Choroid plexus epithelial cell (primary cell): Measurements from ENCODE around the gene PLD1.
A peak's percentile ranks its signal among the peaks of the same experiment; 100 is the strongest.
"Not testable (repeated sequence)": the region's sequence is repeated elsewhere in the genome, so short reads cannot be mapped to it uniquely, and the experiment has no call there.

ENCODE experiments used
- DNase-seq: peaks from one replicate; pipeline ENCODE4 v3.0.0-alpha.2; 2010; ENCODE audit warnings: low read depth
- H3K4me3 ChIP-seq: 2 replicates; pipeline ENCODE4 v1.5.1; 2011; ENCODE audit warnings: low read depth, mild to moderate bottlenecking, control low read depth, low read length, moderate library complexity
- CTCF ChIP-seq: conservative IDR thresholded peaks from 2 replicates; pipeline ENCODE4 v1.5.1; 2011; ENCODE audit warnings: low read depth, mild to moderate bottlenecking, control low read depth, inconsistent platforms, low read length, moderate library complexity

Gene PLD1, protein sequence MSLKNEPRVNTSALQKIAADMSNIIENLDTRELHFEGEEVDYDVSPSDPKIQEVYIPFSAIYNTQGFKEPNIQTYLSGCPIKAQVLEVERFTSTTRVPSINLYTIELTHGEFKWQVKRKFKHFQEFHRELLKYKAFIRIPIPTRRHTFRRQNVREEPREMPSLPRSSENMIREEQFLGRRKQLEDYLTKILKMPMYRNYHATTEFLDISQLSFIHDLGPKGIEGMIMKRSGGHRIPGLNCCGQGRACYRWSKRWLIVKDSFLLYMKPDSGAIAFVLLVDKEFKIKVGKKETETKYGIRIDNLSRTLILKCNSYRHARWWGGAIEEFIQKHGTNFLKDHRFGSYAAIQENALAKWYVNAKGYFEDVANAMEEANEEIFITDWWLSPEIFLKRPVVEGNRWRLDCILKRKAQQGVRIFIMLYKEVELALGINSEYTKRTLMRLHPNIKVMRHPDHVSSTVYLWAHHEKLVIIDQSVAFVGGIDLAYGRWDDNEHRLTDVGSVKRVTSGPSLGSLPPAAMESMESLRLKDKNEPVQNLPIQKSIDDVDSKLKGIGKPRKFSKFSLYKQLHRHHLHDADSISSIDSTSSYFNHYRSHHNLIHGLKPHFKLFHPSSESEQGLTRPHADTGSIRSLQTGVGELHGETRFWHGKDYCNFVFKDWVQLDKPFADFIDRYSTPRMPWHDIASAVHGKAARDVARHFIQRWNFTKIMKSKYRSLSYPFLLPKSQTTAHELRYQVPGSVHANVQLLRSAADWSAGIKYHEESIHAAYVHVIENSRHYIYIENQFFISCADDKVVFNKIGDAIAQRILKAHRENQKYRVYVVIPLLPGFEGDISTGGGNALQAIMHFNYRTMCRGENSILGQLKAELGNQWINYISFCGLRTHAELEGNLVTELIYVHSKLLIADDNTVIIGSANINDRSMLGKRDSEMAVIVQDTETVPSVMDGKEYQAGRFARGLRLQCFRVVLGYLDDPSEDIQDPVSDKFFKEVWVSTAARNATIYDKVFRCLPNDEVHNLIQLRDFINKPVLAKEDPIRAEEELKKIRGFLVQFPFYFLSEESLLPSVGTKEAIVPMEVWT

DNA sequence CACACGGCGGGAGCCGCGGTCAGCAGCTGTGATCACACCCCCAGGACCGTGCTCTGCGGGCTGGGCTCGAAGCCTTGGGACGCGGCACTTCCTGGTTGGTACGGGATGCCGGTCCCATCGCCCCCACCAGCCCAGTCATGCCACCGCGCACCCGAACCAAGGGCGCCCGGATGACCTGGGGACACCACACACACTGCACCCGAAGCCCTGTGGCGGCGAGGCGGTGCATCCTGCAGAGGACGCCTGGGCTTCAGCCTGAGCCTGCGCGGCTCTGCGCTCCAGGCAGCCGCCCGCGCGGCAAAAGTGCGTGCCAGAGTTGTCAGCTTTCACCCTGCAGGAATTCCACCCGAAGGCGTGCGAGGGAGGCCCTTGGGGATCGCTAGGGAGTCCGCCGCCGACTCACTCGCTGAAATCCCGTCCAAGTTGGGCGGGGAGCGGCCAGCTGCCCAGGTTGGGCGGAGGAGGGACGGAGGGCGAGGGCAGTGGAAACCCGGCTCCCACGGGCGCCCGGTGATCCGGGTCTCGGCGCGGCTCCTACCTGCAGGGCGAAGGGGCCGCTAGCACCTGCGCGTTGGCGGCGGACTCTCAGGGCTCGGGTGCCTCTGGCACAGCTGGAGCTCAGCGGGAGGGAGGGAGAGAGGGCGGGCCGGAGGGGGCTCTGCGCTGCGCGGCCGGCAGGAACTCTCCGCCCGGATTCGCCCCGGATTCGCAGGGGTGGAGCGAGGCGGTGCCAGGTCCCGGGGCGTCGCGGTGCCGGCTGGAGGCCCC is at the start of gene PLD1:
Gene PLD1 (minus strand): TSS at position 623 of the 768 bp plus-strand sequence. CDS start 72,432 bp downstream, outside the sequence.
- peak; percentile 96 for DNase-seq
- TF ChIP-seq CTCF: peak; percentile 18
- H3K4me3 ChIP-seq: peak within 1 kb of the TSS; percentile 70

GRCh38 chr3:171858770-171859169 is 48.5 kb upstream of the PLD1 start:
- H3K4me3 ChIP-seq: not testable (repeated sequence)

GRCh38 chr3:171854649-171855305 is 44.5 kb upstream of the PLD1 start:
- no peak for TF ChIP-seq CTCF
- no peak for DNase-seq
- no peak overlapping the region for H3K4me3 ChIP-seq

More at GRCh38 chr3:171858770-171859169, 48.5 kb upstream of the PLD1 start:
- DNase-seq: not testable (repeated sequence)

DNA sequence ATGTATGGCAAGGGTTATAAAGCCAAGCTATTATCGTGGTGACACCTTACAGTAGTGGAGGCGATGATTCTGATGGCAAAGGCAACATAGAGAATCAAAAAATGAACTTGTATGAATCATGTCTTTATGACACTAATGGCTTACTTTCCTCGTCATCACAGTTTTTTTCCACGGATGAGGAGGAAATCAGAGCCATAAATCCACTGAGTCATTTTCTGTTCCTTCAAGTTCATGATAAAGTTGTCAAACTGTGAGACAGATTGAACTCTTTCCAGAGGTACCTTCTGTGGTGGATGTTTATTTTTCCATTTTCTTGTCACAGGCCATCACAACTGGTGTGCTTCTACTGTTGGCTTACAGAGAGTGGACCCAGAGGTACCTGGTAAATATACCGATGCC is 41.4 kb upstream of the PLD1 start:
- DNase-seq: no peak
- no peak for TF ChIP-seq CTCF
- H3K4me3 ChIP-seq: no peak overlapping the region

GRCh38 chr3:171850960-171851659 is 40.8 kb upstream of the PLD1 start:
- H3K4me3 ChIP-seq: no peak overlapping the region
- no peak for TF ChIP-seq CTCF
- no peak for DNase-seq

DNA sequence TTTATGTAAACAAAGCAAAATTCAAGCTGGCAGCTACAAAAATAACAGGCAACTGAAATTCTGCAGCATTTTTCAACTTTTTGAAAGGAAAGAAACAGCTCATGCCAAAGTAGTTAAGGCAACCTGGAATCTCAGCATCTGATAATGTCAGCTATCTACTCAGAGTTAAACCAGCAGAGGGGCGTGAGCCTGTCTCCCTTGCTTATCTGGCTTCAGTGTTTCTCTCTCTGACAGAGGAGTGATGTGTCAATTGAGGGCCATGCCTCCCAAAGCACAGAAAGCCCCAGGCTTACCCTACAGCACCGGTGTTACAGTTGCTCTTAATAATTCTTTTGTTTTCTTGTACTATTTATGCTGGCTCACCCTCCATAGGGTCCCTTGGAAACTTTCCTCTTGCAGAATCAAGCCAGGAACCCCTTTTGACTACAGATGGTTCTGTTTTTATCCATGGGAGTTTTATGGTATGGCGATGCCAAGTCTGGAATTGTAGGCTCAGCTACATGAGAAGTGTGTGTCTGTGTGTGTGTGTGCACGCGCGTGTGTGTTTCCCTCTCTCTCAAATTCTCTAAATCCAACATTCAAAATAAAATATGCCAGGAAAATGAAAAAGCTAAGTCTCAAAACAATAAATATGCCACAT is 40.2 kb upstream of the PLD1 start:
- no peak for TF ChIP-seq CTCF
- DNase-seq: no peak
- H3K4me3 ChIP-seq: no peak overlapping the region
